ENCODE results near the gene CDT1.

The CDT1 gene

DNA sequence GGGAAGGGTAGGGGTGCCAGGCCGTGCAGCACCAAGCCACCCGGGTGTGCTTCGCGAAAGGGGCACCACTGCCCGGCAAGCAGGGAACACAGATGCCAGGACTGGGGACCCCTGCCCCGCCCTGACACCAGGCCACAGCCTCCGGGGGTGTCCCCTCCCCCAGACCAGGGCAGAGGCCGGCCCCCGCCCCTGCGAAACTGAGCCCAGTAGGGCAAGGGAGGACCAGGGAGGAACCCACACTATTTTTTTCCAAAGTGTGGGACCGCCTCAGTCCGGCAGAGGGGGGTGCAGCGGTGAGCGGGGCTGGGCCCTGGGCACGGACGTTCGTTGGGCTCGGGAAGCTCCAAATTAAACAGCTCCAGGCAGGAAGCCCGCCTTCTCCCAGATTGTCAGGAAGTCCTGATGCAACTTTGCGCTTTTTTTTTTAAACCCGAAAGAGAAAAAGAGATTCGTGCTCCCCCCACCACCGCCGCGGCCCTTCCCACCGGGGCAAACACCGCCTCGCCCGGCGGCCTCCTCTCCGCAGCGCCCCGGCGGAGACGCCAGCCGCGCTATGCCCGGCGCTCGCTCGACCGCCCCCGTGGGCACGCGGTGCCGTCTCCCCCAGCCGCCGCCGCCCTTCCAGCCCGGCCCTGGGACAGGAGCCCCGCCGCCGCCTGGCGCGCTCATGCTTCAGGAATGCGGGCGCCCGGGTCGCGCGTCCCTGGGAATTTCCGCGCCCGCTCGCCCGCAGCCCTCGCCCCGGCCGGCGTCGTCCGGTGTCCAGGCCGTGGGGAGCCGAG is 19.3 kb upstream of the CDT1 start:
- H3K27me3 ChIP-seq (ENCODE audit: control insufficient read depth in 3 of 3, insufficient read depth in 3 of 3, low read depth in 1 of 3, low read length in 3 of 3) = peaks cover 0 to 46% (median 18%) of the 10 kb centered on the region in 3 experiments
- H3K23ac ChIP-seq (ENCODE audit: low read depth, low read length, poor library complexity) = peak overlapping the region; percentile 55
- H4K91ac ChIP-seq (ENCODE audit: low read depth, low read length, poor library complexity) = no peak overlapping the region
- peak overlapping the region; percentile 50 for H3K9ac ChIP-seq (ENCODE audit: low read depth, low read length, poor library complexity)
- H2BK12ac ChIP-seq (ENCODE audit: low read length) = peak overlapping the region; percentile 30
- peak overlapping the region; percentile 95 for H2AK5ac ChIP-seq (ENCODE audit: low read depth, low read length)
- H3K36me3 ChIP-seq (replicated peaks in 1 of 2; ENCODE audit: control insufficient read depth in 2 of 2, insufficient read depth in 2 of 2, low read length in 2 of 2) = no peaks in the 10 kb centered on the region
- H3K18ac ChIP-seq (ENCODE audit: low read length) = peak overlapping the region; percentile 95
- no peak overlapping the region for H3K27ac ChIP-seq (replicated peaks; ENCODE audit: low read length)
- peaks cover 9 to 11% of the 10 kb centered on the region in 2 donors for H3K4me1 ChIP-seq (ENCODE audit: control insufficient read depth in 2 of 2, insufficient read depth in 1 of 2, low read depth in 1 of 2, low read length in 2 of 2)
- WGBS, 2 donors (ENCODE audit: extremely low coverage in 2 of 2, insufficient read length in 2 of 2, insufficient replicate concordance in 1 of 2) = no CpG with 5 or more reads among the region's 74 CpGs
- peak overlapping the region; percentile 84 for H3K4ac ChIP-seq (ENCODE audit: low read length)
- H3K79me1 ChIP-seq (ENCODE audit: low read depth, low read length) = peaks cover 3% of the 10 kb centered on the region
- peak overlapping the region; percentile 82 for H2AFZ ChIP-seq (ENCODE audit: low read length)
- H3K9me3 ChIP-seq (replicated peaks in 1 of 2; ENCODE audit: control insufficient read depth in 2 of 2, insufficient read depth in 1 of 2, low read depth in 1 of 2, low read length in 2 of 2) = no peaks in the 10 kb centered on the region
- H2BK15ac ChIP-seq (ENCODE audit: low read length) = peak overlapping the region; percentile 91
- DNase-seq (ENCODE audit: low spot score) = no peak
- peak overlapping the region; percentile 82 for H2BK5ac ChIP-seq (ENCODE audit: low read length)
- H3K4me2 ChIP-seq (ENCODE audit: insufficient read depth, low read length, poor library complexity, severe bottlenecking) = peak overlapping the region; percentile 89
- H4K8ac ChIP-seq (ENCODE audit: low read depth, low read length) = no peak overlapping the region
- peak overlapping the region; percentile 71 for H3K14ac ChIP-seq (ENCODE audit: low read length)
- H3K4me3 ChIP-seq (ENCODE audit: low read length in 2 of 2) = peak overlapping the region; percentile 45 to 78
- H2BK120ac ChIP-seq (ENCODE audit: low read depth, low read length) = no peak overlapping the region

DNA sequence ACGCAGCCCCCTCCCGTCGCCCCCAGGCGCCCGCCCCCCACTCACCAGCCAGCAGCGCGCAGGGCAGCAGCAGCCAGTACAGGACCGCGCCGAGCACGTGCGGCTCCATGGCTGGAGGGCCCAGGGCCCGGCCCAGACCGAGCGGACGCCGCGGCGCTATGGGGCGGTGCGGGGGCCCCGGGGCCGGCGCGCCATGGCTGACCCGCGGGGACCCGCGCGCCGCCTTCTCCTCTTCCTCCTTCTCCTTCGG is 18.8 kb upstream of the CDT1 start:
- Histone ChIP-seq H3K4me2 (ENCODE audit: insufficient read depth, low read length, poor library complexity, severe bottlenecking) (peak overlapping the region; percentile 89), H3K14ac (ENCODE audit: low read length) (peak overlapping the region; percentile 71), H3K79me1 (ENCODE audit: low read depth, low read length) (peaks cover 3% of the 10 kb centered on the region), H3K4ac (ENCODE audit: low read length) (peak overlapping the region; percentile 84), H3K36me3 (replicated peaks in 1 of 2; ENCODE audit: control insufficient read depth in 2 of 2, insufficient read depth in 2 of 2, low read length in 2 of 2) (no peaks in the 10 kb centered on the region), H3K9me3 (replicated peaks in 1 of 2; ENCODE audit: control insufficient read depth in 2 of 2, insufficient read depth in 1 of 2, low read depth in 1 of 2, low read length in 2 of 2) (no peaks in the 10 kb centered on the region), H2BK120ac (ENCODE audit: low read depth, low read length) (no peak overlapping the region), H3K4me3 (ENCODE audit: low read length in 2 of 2) (peak overlapping the region; percentile 45 to 78), H3K4me1 (ENCODE audit: control insufficient read depth in 2 of 2, insufficient read depth in 1 of 2, low read depth in 1 of 2, low read length in 2 of 2) (peaks cover 5 to 11% of the 10 kb centered on the region in 2 donors), H2AK5ac (ENCODE audit: low read depth, low read length) (peak overlapping the region; percentile 63), H2BK12ac (ENCODE audit: low read length) (no peak overlapping the region), H3K18ac (ENCODE audit: low read length) (peak overlapping the region; percentile 95), H2BK15ac (ENCODE audit: low read length) (peak overlapping the region; percentile 89), H2AFZ (ENCODE audit: low read length) (peak overlapping the region; percentile 82), H2BK5ac (ENCODE audit: low read length) (no peak overlapping the region), H3K23ac (ENCODE audit: low read depth, low read length, poor library complexity) (peak overlapping the region; percentile 22), H4K8ac (ENCODE audit: low read depth, low read length) (no peak overlapping the region), H3K9ac (ENCODE audit: low read depth, low read length, poor library complexity) (peak overlapping the region; percentile 44), H3K27me3 (ENCODE audit: control insufficient read depth in 3 of 3, insufficient read depth in 3 of 3, low read depth in 1 of 3, low read length in 3 of 3) (peaks cover 0 to 46% (median 18%) of the 10 kb centered on the region in 3 experiments), H4K91ac (ENCODE audit: low read depth, low read length, poor library complexity) (no peak overlapping the region), H3K27ac (replicated peaks; ENCODE audit: low read length) (no peak overlapping the region)
- DNase-seq (ENCODE audit: low spot score) = no peak
- WGBS, 2 donors (ENCODE audit: extremely low coverage in 2 of 2, insufficient read length in 2 of 2, insufficient replicate concordance in 1 of 2) = no CpG with 5 or more reads among the region's 32 CpGs

DNA sequence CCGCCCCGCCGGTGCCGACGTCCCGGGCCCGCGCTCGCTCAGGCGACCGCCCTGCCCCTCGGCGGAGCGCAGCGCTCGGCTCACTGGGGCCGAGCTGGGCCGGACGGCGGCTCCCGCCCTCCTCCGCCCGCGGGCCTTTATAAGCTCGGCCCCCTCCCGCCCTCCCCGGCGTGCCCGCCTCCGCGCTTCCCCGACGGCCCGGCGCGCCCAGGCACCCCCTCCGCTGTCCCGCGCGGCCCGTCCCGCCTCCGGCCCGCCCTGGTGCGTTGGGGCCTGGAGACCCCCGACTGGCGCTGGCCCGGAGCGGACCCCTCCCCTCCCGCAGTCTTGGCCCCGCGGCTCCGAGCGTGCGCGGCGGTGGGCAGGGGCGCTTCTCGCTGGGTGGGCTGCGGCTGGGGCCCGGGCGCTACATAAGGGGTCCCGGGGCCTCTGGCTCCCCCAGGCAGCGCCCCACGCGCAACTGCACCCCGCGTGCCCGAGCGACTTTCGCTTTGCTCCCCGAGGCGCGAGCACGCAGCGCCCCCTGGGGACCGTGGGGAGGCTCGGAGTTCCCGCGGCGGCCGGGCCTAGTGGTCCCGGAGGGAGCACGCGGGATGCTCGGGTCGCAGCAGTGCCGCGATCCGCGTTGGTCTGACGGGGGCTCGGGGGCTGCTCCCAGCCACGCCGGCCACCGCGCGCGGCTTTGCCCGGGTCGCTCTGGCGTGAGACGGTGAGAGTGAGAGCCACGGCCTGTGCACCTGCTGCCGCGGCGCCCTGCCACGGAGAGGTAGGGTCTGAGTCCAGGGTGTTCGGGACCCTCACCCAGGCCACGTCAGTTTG is 18.3 kb upstream of the CDT1 start, which contains the start of gene PIEZO1:
TSS of gene PIEZO1 (minus strand) at position 115 of the 819 bp plus-strand sequence. CDS start 256 bp downstream, outside the sequence.
- Histone ChIP-seq H3K9ac (ENCODE audit: low read depth, low read length, poor library complexity) (peak within 1 kb of the TSS; percentile 50), H2BK5ac (ENCODE audit: low read length) (peak within 1 kb of the TSS; percentile 82), H2BK15ac (ENCODE audit: low read length) (peak within 1 kb of the TSS; percentile 100), H2AK5ac (ENCODE audit: low read depth, low read length) (peak within 1 kb of the TSS; percentile 95), H4K91ac (ENCODE audit: low read depth, low read length, poor library complexity) (no peak within 1 kb of the TSS), H3K18ac (ENCODE audit: low read length) (peak within 1 kb of the TSS; percentile 95), H3K4ac (ENCODE audit: low read length) (peak within 1 kb of the TSS; percentile 84), H2BK120ac (ENCODE audit: low read depth, low read length) (no peak within 1 kb of the TSS), H3K36me3 (replicated peaks in 1 of 2; ENCODE audit: control insufficient read depth in 2 of 2, insufficient read depth in 2 of 2, low read length in 2 of 2) (no peaks in the 10 kb centered on the region), H2AFZ (ENCODE audit: low read length) (peak within 1 kb of the TSS; percentile 82), H3K79me1 (ENCODE audit: low read depth, low read length) (peaks cover 3% of the 10 kb centered on the region), H2BK12ac (ENCODE audit: low read length) (peak within 1 kb of the TSS; percentile 94), H3K23ac (ENCODE audit: low read depth, low read length, poor library complexity) (peak within 1 kb of the TSS; percentile 55), H3K14ac (ENCODE audit: low read length) (peak within 1 kb of the TSS; percentile 71), H3K9me3 (replicated peaks in 1 of 2; ENCODE audit: control insufficient read depth in 2 of 2, insufficient read depth in 1 of 2, low read depth in 1 of 2, low read length in 2 of 2) (no peaks in the 10 kb centered on the region), H3K4me1 (ENCODE audit: control insufficient read depth in 2 of 2, insufficient read depth in 1 of 2, low read depth in 1 of 2, low read length in 2 of 2) (peaks cover 4 to 11% of the 10 kb centered on the region in 2 donors), H3K4me3 (ENCODE audit: low read length in 2 of 2) (peak within 1 kb of the TSS; percentile 45 to 78), H3K27ac (replicated peaks; ENCODE audit: low read length) (peak within 1 kb of the TSS; percentile 31), H3K27me3 (ENCODE audit: control insufficient read depth in 3 of 3, insufficient read depth in 3 of 3, low read depth in 1 of 3, low read length in 3 of 3) (peaks cover 0 to 46% (median 18%) of the 10 kb centered on the region in 3 experiments), H3K4me2 (ENCODE audit: insufficient read depth, low read length, poor library complexity, severe bottlenecking) (peak within 1 kb of the TSS; percentile 89), H4K8ac (ENCODE audit: low read depth, low read length) (peak within 1 kb of the TSS; percentile 92)
- no CpG with 5 or more reads among the region's 110 CpGs for WGBS, 2 donors (ENCODE audit: extremely low coverage in 2 of 2, insufficient read length in 2 of 2, insufficient replicate concordance in 1 of 2)
- DNase-seq (ENCODE audit: low spot score) = no peak

Data from neuronal stem cell (in vitro differentiated cells).